Retina (tissue), 1 donor: ENCODE data around the gene SPC25.

Source experiments
- DNase-seq: peaks from one replicate; pipeline ENCODE4 v3.0.0-alpha.2; 2016

Gene SPC25

DNA sequence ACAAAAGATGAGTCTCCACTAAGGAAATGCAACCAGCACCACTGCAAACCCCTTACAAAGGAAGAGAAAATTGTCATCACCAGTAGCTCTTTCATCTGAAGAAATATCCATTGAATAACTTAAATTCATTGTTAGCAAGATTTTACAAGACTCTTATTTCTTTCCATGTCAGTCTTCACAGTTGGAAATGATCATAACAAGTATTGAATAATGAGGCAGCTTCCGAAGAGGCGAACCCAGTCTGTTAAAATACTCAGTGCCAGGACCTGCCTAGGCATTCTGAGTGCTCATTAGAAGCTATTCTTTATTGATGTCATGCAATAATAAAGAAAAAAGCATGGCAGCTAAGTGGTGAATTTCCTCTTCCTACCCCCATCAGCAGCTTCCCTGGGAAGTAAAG lies 54.3 kb downstream of the SPC25 start:
- DNase-seq, result no peak

DNA sequence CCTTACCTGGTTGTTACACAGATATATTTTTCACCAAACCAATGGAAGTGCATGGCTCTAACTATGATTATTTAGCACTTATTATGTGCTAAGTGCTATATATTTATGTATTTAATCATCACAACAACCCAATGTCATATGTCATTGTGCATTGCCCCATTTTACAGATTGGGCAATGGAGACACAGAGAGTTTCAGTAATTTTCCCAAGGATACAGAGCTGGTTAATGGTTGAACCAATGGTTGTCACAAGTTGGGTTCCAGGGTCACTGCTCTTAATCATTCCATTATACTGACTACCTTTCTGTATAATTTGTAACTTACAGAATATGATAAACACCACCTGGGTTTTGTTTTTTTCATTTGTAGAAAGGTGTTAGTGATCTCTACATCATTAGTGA lies 58.6 kb downstream of the SPC25 start:
- no peak for DNase-seq

DNA sequence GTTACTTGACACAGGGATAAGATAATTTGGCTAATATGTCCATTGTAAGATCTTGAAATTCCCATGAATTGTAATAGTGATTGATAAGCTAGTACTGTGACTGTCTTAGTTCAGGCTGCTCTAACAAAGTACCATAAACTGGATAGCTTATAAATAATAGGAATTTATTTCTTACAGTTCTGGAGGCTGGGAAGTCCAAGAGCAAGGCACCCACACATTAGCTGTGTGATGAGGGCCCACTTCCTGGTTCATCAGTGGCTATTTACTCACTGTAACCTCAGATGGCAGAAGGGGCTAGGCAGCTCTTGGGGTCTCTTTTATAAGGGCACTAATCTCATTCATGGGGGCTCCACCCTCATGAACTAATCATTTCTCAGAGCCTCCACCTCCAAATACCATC lies 59.3 kb downstream of the SPC25 start:
- DNase-seq, result no peak

DNA sequence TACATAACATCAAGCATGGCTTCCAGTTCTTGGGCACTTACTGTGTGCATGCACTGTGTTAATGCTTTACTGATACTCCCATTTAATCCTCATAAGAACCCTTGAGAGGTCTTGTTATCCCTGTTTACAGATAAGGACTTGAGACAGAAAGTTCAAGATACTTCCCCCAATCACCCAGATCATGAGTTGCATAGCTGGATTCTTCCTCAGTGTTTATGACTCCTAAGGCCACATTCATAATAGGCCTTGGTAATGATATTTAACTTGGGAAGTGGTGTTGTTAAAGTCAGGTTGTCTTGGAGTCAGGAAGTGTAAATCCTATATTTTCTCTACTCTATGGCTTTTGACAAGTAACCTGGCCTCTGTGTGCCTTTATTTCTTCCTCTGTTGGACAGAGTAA lies 65.1 kb downstream of the SPC25 start:
- no peak for DNase-seq

DNA sequence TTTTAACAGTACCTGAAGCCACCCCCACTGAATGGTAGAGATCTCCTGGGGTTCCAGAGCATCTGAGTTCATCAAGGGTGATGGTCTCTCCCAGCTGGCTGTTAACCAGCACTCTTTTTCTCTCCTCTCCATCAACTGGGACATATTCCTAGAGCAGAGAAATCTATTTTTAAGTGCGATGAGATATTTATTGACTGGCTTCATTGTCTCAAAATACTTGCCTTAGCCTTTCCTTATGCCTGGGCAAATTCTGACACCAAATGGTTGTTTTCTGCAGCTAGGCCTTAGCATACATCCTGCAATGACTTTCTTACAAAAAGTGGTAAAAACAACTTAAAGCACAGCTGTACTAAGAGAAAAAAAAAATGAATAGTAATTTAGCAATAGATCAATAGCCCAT lies 68.2 kb downstream of the SPC25 start:
- no peak for DNase-seq

DNA sequence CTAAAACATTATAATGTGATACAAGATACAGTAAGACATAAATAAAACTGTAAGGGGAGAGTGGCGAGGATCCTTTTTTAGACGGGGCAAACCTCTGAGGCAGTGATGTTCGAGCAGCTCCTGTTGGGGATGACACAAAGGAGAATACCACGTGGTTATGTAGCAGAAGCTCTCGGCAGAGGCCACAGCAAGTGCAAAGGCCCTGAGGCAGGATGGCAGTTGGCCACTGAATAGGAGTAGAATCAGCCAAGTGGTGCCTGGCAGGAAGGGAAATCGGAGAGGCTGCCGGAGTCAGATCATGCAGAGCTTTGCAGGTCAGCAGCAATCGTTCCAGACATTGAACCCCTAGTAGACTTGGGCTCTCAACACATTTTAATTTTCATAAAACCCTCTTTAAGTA lies 68.7 kb downstream of the SPC25 start:
- DNase-seq, result no peak
